ENCODE measurements around the gene OTOR.

DNA sequence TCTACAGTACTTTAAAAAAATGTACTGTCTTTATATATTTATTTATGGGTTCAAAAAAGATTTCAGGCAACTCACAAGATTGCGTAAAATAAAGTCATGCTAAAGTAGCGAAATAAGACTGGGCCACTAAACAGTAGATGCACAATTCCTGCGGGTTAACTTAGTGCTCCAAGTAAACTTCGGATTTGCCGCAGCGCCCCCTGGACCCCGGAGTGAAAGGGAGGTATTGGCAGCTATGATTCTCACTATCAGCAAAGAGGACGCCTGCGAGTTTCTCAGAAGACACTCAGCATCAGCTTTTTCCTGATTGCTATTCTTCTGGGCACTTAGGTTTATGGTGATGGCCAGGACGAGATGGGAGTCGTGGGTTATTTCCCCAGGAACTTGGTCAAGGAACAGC lies 1.4 kb downstream of the OTOR start:
- TF ChIP-seq POLR2AphosphoS5 (IDR thresholded peaks at IDR 0.05; ENCODE audit: insufficient read depth in 1 of 2, low read depth in 1 of 2) = no peak
- TF ChIP-seq, protein P1, sequence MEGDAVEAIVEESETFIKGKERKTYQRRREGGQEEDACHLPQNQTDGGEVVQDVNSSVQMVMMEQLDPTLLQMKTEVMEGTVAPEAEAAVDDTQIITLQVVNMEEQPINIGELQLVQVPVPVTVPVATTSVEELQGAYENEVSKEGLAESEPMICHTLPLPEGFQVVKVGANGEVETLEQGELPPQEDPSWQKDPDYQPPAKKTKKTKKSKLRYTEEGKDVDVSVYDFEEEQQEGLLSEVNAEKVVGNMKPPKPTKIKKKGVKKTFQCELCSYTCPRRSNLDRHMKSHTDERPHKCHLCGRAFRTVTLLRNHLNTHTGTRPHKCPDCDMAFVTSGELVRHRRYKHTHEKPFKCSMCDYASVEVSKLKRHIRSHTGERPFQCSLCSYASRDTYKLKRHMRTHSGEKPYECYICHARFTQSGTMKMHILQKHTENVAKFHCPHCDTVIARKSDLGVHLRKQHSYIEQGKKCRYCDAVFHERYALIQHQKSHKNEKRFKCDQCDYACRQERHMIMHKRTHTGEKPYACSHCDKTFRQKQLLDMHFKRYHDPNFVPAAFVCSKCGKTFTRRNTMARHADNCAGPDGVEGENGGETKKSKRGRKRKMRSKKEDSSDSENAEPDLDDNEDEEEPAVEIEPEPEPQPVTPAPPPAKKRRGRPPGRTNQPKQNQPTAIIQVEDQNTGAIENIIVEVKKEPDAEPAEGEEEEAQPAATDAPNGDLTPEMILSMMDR (IDR thresholded peaks at IDR 0.05) = no peak
- no peak for TF ChIP-seq POLR2A (IDR thresholded peaks at IDR 0.05)
